Large intestine (tissue), 3 donors: Measurements from ENCODE around the gene CDK13. TPM values are rescaled to one million over a fixed set of nuclear protein-coding genes. Genes with fewer than 3 reads are reported as not detected.
"Not testable (repeated sequence)": the region's sequence is repeated elsewhere in the genome, so short reads cannot be mapped to it uniquely, and the experiment has no call there.

Experiments used
- DNase-seq, 2 donors: peaks; one replicate each; pipeline versions ENCODE4 v3.0.0 to v3.0.0-alpha.2; 2013
- H3K27ac ChIP-seq: one replicate; pipeline ENCODE4 v1.5.1; 2013; ENCODE audit warnings: low read length
- H3K27me3 ChIP-seq: 2 replicates; pipeline ENCODE4 v1.6.1; 2013; ENCODE audit warnings: low read length; ENCODE audit not compliant: control insufficient read depth, insufficient read depth
- H3K36me3 ChIP-seq: 2 replicates; pipeline ENCODE4 v1.6.1; 2013; ENCODE audit warnings: low read length; ENCODE audit not compliant: control insufficient read depth, insufficient read depth
- H3K4me1 ChIP-seq: one replicate; pipeline ENCODE4 v1.6.1; 2013; ENCODE audit warnings: low read length; ENCODE audit not compliant: control insufficient read depth, insufficient read depth
- H3K4me3 ChIP-seq: one replicate; pipeline ENCODE4 v1.5.1; 2013; ENCODE audit warnings: low read length
- H3K9me3 ChIP-seq: one replicate; pipeline ENCODE4 v1.6.1; 2013; ENCODE audit warnings: mild to moderate bottlenecking, low read depth, low read length, moderate library complexity; ENCODE audit not compliant: control insufficient read depth
- WGBS: methylation state at CpG from one replicate; pipeline ENCODE4 v1.1.5; 2013; ENCODE audit warnings: low lambda C conversion rate; ENCODE audit not compliant: insufficient coverage; 5-methylcytosine and 5-hydroxymethylcytosine counted together
- polyA plus RNA-seq: library from polyadenylated mRNA; unstranded; fragments of 120-200 nt; gene quantifications from one replicate; pipeline ENCODE4 v1.2.1, GENCODE V29; 2013

The CDK13 gene
- polyA plus RNA-seq, 1 donor: 48.6 TPM

GRCh38 chr7:40147371-40148246 lies 197.6 kb downstream of the CDK13 start:
- no peak for DNase-seq
- H3K27me3 ChIP-seq: no peaks in the 10 kb centered on the region
- H3K27ac ChIP-seq: no peak overlapping the region
- H3K4me1 ChIP-seq: peaks cover 22% of the 10 kb centered on the region
- H3K36me3 ChIP-seq: no peaks in the 10 kb centered on the region
- H3K9me3 ChIP-seq: peaks cover 2% of the 10 kb centered on the region
- 100% methylated on average over 1 of the region's 19 CpGs for WGBS
- H3K4me3 ChIP-seq: no peak overlapping the region

- H3K4me3 ChIP-seq: not testable (repeated sequence)
- no CpG with 5 or more reads among the region's 7 CpGs for WGBS
- peaks cover 22% of the 10 kb centered on the region for H3K4me1 ChIP-seq
Observed at GRCh38 chr7:40148247-40148580, 198.2 kb downstream of the CDK13 start.

GRCh38 chr7:40148671-40149070 lies 198.6 kb downstream of the CDK13 start:
- no peak overlapping the region for H3K27ac ChIP-seq
- WGBS: 100% methylated on average over 1 of the region's 2 CpGs
- no peaks in the 10 kb centered on the region for H3K27me3 ChIP-seq
- H3K9me3 ChIP-seq: peaks cover 2% of the 10 kb centered on the region
- H3K4me3 ChIP-seq: no peak overlapping the region
- no peaks in the 10 kb centered on the region for H3K36me3 ChIP-seq
- no peak for DNase-seq
- peaks cover 22% of the 10 kb centered on the region for H3K4me1 ChIP-seq

More at GRCh38 chr7:40148247-40148580, 198.2 kb downstream of the CDK13 start:
- not testable (repeated sequence) for H3K27me3 ChIP-seq, H3K36me3 ChIP-seq, H3K9me3 ChIP-seq, H3K27ac ChIP-seq, DNase-seq

Other genes with a start within 250 kb of the CDK13 start
- gene MPLKIP, start 184.4 kb downstream of the CDK13 start, polyA plus RNA-seq: 43.4 TPM
- 18.8 TPM for gene SUGCT, start 184.7 kb downstream of the CDK13 start, polyA plus RNA-seq